NT2/D1 (cell line): ENCODE measurements around the gene TEX29.

Experiments used
- SUZ12 ChIP-seq: IDR thresholded peaks from 2 replicates; pipeline ENCODE4 v1.6.1; 2011; ENCODE audit not compliant: insufficient read length, insufficient read depth; ENCODE audit errors: extremely low read depth
- YY1 ChIP-seq: IDR thresholded peaks from 2 replicates; pipeline ENCODE4 v1.6.1; 2011; ENCODE audit not compliant: insufficient read length, insufficient read depth
- ZNF274 ChIP-seq: IDR thresholded peaks from 2 replicates; pipeline ENCODE4 v1.6.1; 2011; ENCODE audit warnings: mild to moderate bottlenecking, low read depth, low read length

- TF ChIP-seq ZNF274, result no peak
- TF ChIP-seq YY1, result no peak
- no peak for TF ChIP-seq SUZ12
Measured at GRCh38 chr13:111335298-111335697, 14.9 kb downstream of the TEX29 start.
